K562 (cell line): ENCODE measurements around the gene SLK. TPM values are rescaled to one million over a fixed set of nuclear protein-coding genes. Genes with fewer than 3 reads are reported as not detected.

ENCODE experiments used
- ATAC-seq: fragments of 200-7000 bp; cut with Tn5 transposase; 3 replicates; pipeline ENCODE4 v1.9.1; 2020; ENCODE audit warnings: moderate library complexity
- BruUV-seq: library from RNA; stranded (reverse); fragments of 400-500 nt; replicated peaks from 2 replicates; lab custom pipeline; 2021; lab: Mats Ljungman, UMichigan
- CTCF ChIA-PET: fragments of 300-600 bp; formaldehyde crosslinking; extraction: SDS; loops from one replicate; lab custom pipeline; 2021; ENCODE audit warnings: low intra/inter-chr PET ratio; lab: Yijun Ruan, JAX
- POLR2A ChIA-PET: fragments of 300-600, 350-650 bp; sonication (Branson Sonifier 250); formaldehyde crosslinking; extraction: SDS; loops from one replicate; lab custom pipeline; 2021; ENCODE audit warnings: antibody characterized with exemption, inconsistent platforms; lab: Yijun Ruan, JAX
- DNase-seq, 4 experiments: peaks; one replicate each; pipeline versions ENCODE4 v3.0.0 to v3.0.0-alpha.2; 2011 to 2018; ENCODE audit warnings: low spot score in 3 of 4, mixed read lengths in 3 of 4; ENCODE audit errors: extremely low read depth in 1 of 4
- FAIRE-seq: peaks from 2 replicates; lab custom pipeline; 2011; peaks lifted over from hg19 to GRCh38; lab: Jason Lieb, UNC
- H2AFZ ChIP-seq: 2 replicates; pipeline ENCODE4 v1.6.0; 2011; ENCODE audit warnings: low read depth, low read length, control low read depth, inconsistent platforms
- H3K27ac ChIP-seq: fragments of 200-600 bp; 3 replicates; pipeline ENCODE4 v1.8.0; 2011; ENCODE audit warnings: low read depth, mild to moderate bottlenecking, control low read depth, inconsistent platforms, low read length, moderate library complexity, mixed read lengths; ENCODE audit errors: extremely low read depth
- H3K27me3 ChIP-seq, 2 experiments: fragments of 300-600 bp in 1 of 2; 2 replicates in 1 of 2; 3 replicates in 1 of 2; pipeline versions ENCODE4 v1.6.0 to v1.8.0; 2011; ENCODE audit warnings: inconsistent platforms in 2 of 2, low read length in 2 of 2, mild to moderate bottlenecking in 1 of 2, mixed read lengths in 1 of 2, moderate library complexity in 1 of 2; ENCODE audit not compliant: control insufficient read depth in 2 of 2, insufficient read depth in 2 of 2
- H3K36me3 ChIP-seq: fragments of 300-600 bp; 3 replicates; pipeline ENCODE4 v1.8.0; 2011; ENCODE audit warnings: mild to moderate bottlenecking, low read length, inconsistent platforms; ENCODE audit not compliant: control insufficient read depth, insufficient read depth
- H3K4me1 ChIP-seq, 2 experiments: fragments of 200-600 bp in 1 of 2; replicated peaks in 1 of 2; 2 replicates in 1 of 2; 3 replicates in 1 of 2; pipeline versions ENCODE4 v1.5.1 to v1.8.0; 2011; ENCODE audit warnings: inconsistent platforms in 2 of 2, low read length in 2 of 2, mild to moderate bottlenecking in 1 of 2, mixed read lengths in 1 of 2, moderate library complexity in 1 of 2; ENCODE audit not compliant: control insufficient read depth in 2 of 2, insufficient read depth in 2 of 2
- H3K4me2 ChIP-seq: 2 replicates; pipeline ENCODE4 v1.6.1; 2011; ENCODE audit warnings: low read length, control low read depth, inconsistent platforms, mixed read lengths; ENCODE audit not compliant: insufficient read depth
- H3K4me3 ChIP-seq: fragments of 200-600 bp; sonication (generic), shearing (Covaris generic); 2 replicates; pipeline ENCODE4 v1.5.1; 2016; ENCODE audit warnings: control low read depth, inconsistent platforms
- H3K79me2 ChIP-seq: fragments of 200-600 bp; 3 replicates; pipeline ENCODE4 v1.8.0; 2011; ENCODE audit warnings: low read length, inconsistent platforms; ENCODE audit not compliant: control insufficient read depth, insufficient read depth
- H3K9ac ChIP-seq, 2 experiments: 2 replicates each; pipeline versions ENCODE4 v1.6.0 to v1.6.1; 2011; ENCODE audit warnings: low read depth in 2 of 2, low read length in 2 of 2, control low read depth in 1 of 2, inconsistent platforms in 1 of 2, mild to moderate bottlenecking in 1 of 2, mixed read lengths in 1 of 2; ENCODE audit not compliant: insufficient read depth in 1 of 2
- H3K9me1 ChIP-seq: one replicate; pipeline ENCODE4 v1.6.0; 2011; ENCODE audit warnings: inconsistent platforms, mild to moderate bottlenecking, low read length, moderate library complexity; ENCODE audit not compliant: control insufficient read depth, insufficient read depth
- H3K9me3 ChIP-seq: replicated peaks from 2 replicates; pipeline ENCODE4 v1.5.1; 2011; ENCODE audit warnings: low read depth, low read length, inconsistent platforms; ENCODE audit not compliant: control insufficient read depth, insufficient read depth
- H4K20me1 ChIP-seq: replicated peaks from 2 replicates; pipeline ENCODE4 v1.6.1; 2011; ENCODE audit warnings: low read length, inconsistent platforms, mixed read lengths; ENCODE audit not compliant: control insufficient read depth, insufficient read depth
- ETS1 ChIP-seq: conservative IDR thresholded peaks from 2 replicates; pipeline ENCODE4 v1.6.1; 2011; ENCODE audit warnings: low read depth, mild to moderate bottlenecking, low read length; ENCODE audit not compliant: control insufficient read depth
- HDAC3 ChIP-seq: fragments of 450-650 bp; IDR thresholded peaks from 2 replicates; pipeline ENCODE4 v1.6.1; 2018; ENCODE audit warnings: borderline replicate concordance, mild to moderate bottlenecking, moderate library complexity; ENCODE audit not compliant: partially characterized antibody
- ILF3 ChIP-seq: fragments of 450-650 bp; IDR thresholded peaks from 2 replicates; pipeline ENCODE4 v1.6.1; 2018; ENCODE audit warnings: antibody characterized with exemption, mild to moderate bottlenecking, moderate library complexity, borderline replicate concordance
- LCOR ChIP-seq: sonication (generic); formaldehyde crosslinking; IDR thresholded peaks from 2 replicates; pipeline ENCODE4 v1.8.0; 2022; ENCODE audit warnings: mild to moderate bottlenecking, missing genetic modification reagents
- NR3C1 ChIP-seq: sonication (generic); formaldehyde crosslinking; IDR thresholded peaks from 2 replicates; pipeline ENCODE4 v1.8.1; 2022; ENCODE audit warnings: missing genetic modification reagents
- SLC30A9 ChIP-seq: fragments of 250-450 bp; sonication (Bioruptor Pico); IDR thresholded peaks from 2 replicates; pipeline ENCODE4 v1.8.0; 2022; ENCODE audit warnings: mild to moderate bottlenecking, moderate library complexity
- TRIM28 ChIP-seq: fragments of 450-650 bp; IDR thresholded peaks from 2 replicates; pipeline ENCODE4 v1.6.1; 2017
- ZNF212 ChIP-seq: fragments of 450-650 bp; formaldehyde crosslinking; IDR thresholded peaks from 2 replicates; pipeline ENCODE4 v1.4.0; 2020; ENCODE audit warnings: mild to moderate bottlenecking
- ZNF551 ChIP-seq: fragments of 250-450 bp; sonication (Bioruptor Pico); IDR thresholded peaks from 2 replicates; pipeline ENCODE4 v1.5.0; 2021; ENCODE audit warnings: mild to moderate bottlenecking, moderate library complexity
- WGBS: fragments of 100-300 bp; shearing (Covaris generic); methylation state at CpG from one replicate; pipeline ENCODE4 v1.1.6; 2016; ENCODE audit warnings: low coverage, mixed read lengths; ENCODE audit not compliant: insufficient coverage; ENCODE audit errors: missing lambda C conversion rate; 5-methylcytosine and 5-hydroxymethylcytosine counted together
- in situ Hi-C: fragments of 300-500 bp; cut with MboI; formaldehyde crosslinking; loops from 4 replicates; pipeline ENCODE4 v1.15.0; 2018; ENCODE audit warnings: inconsistent platforms, mixed read lengths
- intact Hi-C: fragments of 100-400 bp; cut with micrococcal nuclease; formaldehyde crosslinking; loops from 2 replicates; pipeline ENCODE4 v1.14.2; 2022
- polyA plus RNA-seq, 8 experiments: library from polyadenylated mRNA; depleted of rRNA in 4 of 8; stranded (reverse) in 5 of 8; unstranded in 3 of 8; fragments of >200 nt; fragmentation: Nextera tagmentation in 2 of 8; fragmentation: Illumina TruSeq in 1 of 8; extraction: Ambion mirVana in 2 of 8; extraction: Trizol in 1 of 8; gene quantifications; 2 replicates each; pipeline versions ENCODE4 v1.2.1 to v1.2.3, GENCODE V29; 2011 to 2014; ENCODE audit warnings: inconsistent platforms in 1 of 8, missing spikeins in 1 of 8
- total RNA-seq, 7 experiments: library from RNA; depleted of rRNA in 6 of 7; stranded (reverse); fragments of >200 nt in 6 of 7; fragmentation: Illumina TruSeq in 2 of 7; extraction: Trizol in 2 of 7; gene quantifications; 2 replicates each; pipeline versions ENCODE4 v1.2.1 to v1.2.3, GENCODE V29; 2011 to 2021; ENCODE audit warnings: low replicate concordance in 1 of 7

The SLK gene
- total and polyA plus RNA-seq, 9 of the 15 experiments (the other 6 are each of a cell fraction or from before 2014, with no cell fraction given) = 8.2 to 40.0 (median 23.4) TPM

- peaks cover 29% of the 10 kb centered on the region for H3K79me2 ChIP-seq
- no peak overlapping the region for H3K9ac ChIP-seq
- no peak overlapping the region for H2AFZ ChIP-seq
- in situ Hi-C loops = no loop called here
- no peaks in the 10 kb centered on the region; a peak in 1 of 5 replicates for H3K4me1 ChIP-seq
- no TSS peak for BruUV-seq
- ATAC-seq (no peak), DNase-seq (no peak), FAIRE-seq (no peak)
- H3K36me3 ChIP-seq = peaks cover 14% of the 10 kb centered on the region; the same call in 1 of the 3 replicates
- no peaks in the 10 kb centered on the region for H3K27me3 ChIP-seq
- H3K27ac ChIP-seq = no peak overlapping the region
- POLR2A ChIA-PET = interaction anchor here (1.2 kb wide), 1 partner anchor 23 kb away, joined by 4 read pairs; the partner anchor contains the start of gene SLK
- 82% methylated on average over 1 of the region's 1 CpG for WGBS
- no peak overlapping the region for H3K4me2 ChIP-seq
- H3K4me3 ChIP-seq = no peak overlapping the region
- no peaks in the 10 kb centered on the region for H3K9me3 ChIP-seq
- H4K20me1 ChIP-seq = no peaks in the 10 kb centered on the region
- intact Hi-C loops = no loop called here
- TF ChIP-seq NR3C1 (no peak), HDAC3 (no peak), ZNF212 (CRISPR knock-in tag) (no peak), TRIM28 (no peak), ZNF551 (CRISPR knock-in tag) (no peak), LCOR (CRISPR knock-in tag) (no peak), ILF3 (no peak), ETS1 (no peak), SLC30A9 (CRISPR knock-in tag) (no peak)
- H3K9me1 ChIP-seq = no peaks in the 10 kb centered on the region
- CTCF ChIA-PET = no interaction called here
Measured at GRCh38 chr10:103990531-103990930, 23.6 kb downstream of the SLK start.
